ENCODE results near the gene GLB1L3. TPM values are rescaled to one million over a fixed set of nuclear protein-coding genes. Genes with fewer than 3 reads are reported as not detected.

The GLB1L3 gene
- total and polyA plus RNA-seq, 2 donors (not counting 3 experiments of a cell fraction or from before 2014, with no cell fraction given): not detected

DNA sequence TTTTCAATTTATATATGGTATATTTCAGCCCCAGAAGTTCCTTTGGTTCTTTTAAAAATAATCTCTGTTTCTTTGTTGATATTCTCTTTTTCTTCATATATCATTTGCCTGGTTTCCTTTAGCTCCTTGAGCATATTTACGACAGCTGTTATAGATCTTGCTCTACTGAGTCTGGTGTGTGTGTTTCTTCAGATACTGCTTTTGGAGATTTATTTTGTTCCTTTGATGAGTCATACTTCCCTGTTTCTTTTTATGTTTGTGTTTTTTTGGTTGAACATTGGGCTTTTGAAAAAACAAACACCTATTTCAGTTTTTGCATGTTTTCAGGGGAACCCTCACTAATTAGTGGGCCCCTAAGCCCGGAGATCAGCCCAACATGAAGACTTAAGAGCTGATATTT is 79.0 kb downstream of the GLB1L3 start:
- Histone ChIP-seq H3K4me1 (ENCODE audit: control insufficient read depth, extremely low read depth, insufficient read depth, low read length) (no peaks in the 10 kb centered on the region), H2AFZ (ENCODE audit: low read depth, low read length) (no peak overlapping the region), H3K9me1 (replicated peaks; ENCODE audit: control insufficient read depth, extremely low read depth, insufficient read depth, low read length) (no peaks in the 10 kb centered on the region), H3K79me2 (ENCODE audit: control insufficient read depth, insufficient read depth, low read length) (no peaks in the 10 kb centered on the region), H3K4me2 (ENCODE audit: insufficient read depth, low read length) (no peak overlapping the region), H3K27me3 (ENCODE audit: control insufficient read depth in 2 of 2, insufficient read depth in 2 of 2, low read length in 2 of 2) (no peaks in the 10 kb centered on the region), H4K20me1 (replicated peaks; ENCODE audit: control insufficient read depth, extremely low read depth, insufficient read depth, low read length) (no peaks in the 10 kb centered on the region), H3K27ac (ENCODE audit: insufficient read depth, low read depth, low read length) (no peak overlapping the region), H3K9me3 (replicated peaks; ENCODE audit: control insufficient read depth, insufficient read depth, low read length) (no peaks in the 10 kb centered on the region), H3K4me3 (replicated peaks in 1 of 3; ENCODE audit: insufficient read depth in 1 of 3, low read depth in 1 of 3, low read length in 3 of 3) (no peak overlapping the region), H3K36me3 (ENCODE audit: control insufficient read depth in 2 of 2, extremely low read depth in 1 of 2, insufficient read depth in 2 of 2, low read length in 2 of 2) (no peaks in the 10 kb centered on the region), H3K9ac (replicated peaks; ENCODE audit: extremely low read depth, insufficient read depth, low read length) (no peak overlapping the region)
- intact Hi-C loops (cut with micrococcal nuclease) (no loop called here), dilution Hi-C loops (cut with MboI; ENCODE audit: extremely low pct_ligation_motif_present, low sequenced_read_pairs) (no loop called here)
- FAIRE-seq: no peak
- POLR2A ChIA-PET: no interaction called here
- no TSS peak for BruUV-seq (replicated peaks)
- no peak for DNase-seq (ENCODE audit: low read depth, low spot score)
- CTCF ChIA-PET: no interaction called here
- TF ChIP-seq, protein P1, sequence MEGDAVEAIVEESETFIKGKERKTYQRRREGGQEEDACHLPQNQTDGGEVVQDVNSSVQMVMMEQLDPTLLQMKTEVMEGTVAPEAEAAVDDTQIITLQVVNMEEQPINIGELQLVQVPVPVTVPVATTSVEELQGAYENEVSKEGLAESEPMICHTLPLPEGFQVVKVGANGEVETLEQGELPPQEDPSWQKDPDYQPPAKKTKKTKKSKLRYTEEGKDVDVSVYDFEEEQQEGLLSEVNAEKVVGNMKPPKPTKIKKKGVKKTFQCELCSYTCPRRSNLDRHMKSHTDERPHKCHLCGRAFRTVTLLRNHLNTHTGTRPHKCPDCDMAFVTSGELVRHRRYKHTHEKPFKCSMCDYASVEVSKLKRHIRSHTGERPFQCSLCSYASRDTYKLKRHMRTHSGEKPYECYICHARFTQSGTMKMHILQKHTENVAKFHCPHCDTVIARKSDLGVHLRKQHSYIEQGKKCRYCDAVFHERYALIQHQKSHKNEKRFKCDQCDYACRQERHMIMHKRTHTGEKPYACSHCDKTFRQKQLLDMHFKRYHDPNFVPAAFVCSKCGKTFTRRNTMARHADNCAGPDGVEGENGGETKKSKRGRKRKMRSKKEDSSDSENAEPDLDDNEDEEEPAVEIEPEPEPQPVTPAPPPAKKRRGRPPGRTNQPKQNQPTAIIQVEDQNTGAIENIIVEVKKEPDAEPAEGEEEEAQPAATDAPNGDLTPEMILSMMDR (IDR thresholded peaks at IDR 0.05; ENCODE audit: extremely low read depth in 1 of 2, insufficient read depth in 1 of 2, low read depth in 1 of 2, low read length in 2 of 2): no peak
- no peak for TF ChIP-seq FOS (IDR thresholded peaks at IDR 0.05; ENCODE audit: borderline replicate concordance, insufficient read depth, low read length)
- TF ChIP-seq POLR2A (IDR thresholded peaks at IDR 0.05; ENCODE audit: low read depth, low read length): no peak
- no peak for TF ChIP-seq EZH2 (IDR thresholded peaks at IDR 0.05; ENCODE audit: borderline replicate concordance, low read depth, low read length, severe bottlenecking)
- TF ChIP-seq, protein P2, sequence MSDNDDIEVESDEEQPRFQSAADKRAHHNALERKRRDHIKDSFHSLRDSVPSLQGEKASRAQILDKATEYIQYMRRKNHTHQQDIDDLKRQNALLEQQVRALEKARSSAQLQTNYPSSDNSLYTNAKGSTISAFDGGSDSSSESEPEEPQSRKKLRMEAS (IDR thresholded peaks at IDR 0.05; ENCODE audit: insufficient read depth, insufficient read length): no peak
- TF ChIP-seq POLR2AphosphoS5 (IDR thresholded peaks at IDR 0.05; ENCODE audit: insufficient read depth, low read depth, low read length): no peak
- TF ChIP-seq GATA2 (IDR thresholded peaks at IDR 0.05; ENCODE audit: insufficient read depth, insufficient read length, low read depth, low read length): no peak
- no peak for TF ChIP-seq MYC (IDR thresholded peaks at IDR 0.05; ENCODE audit: low read depth, low read length)
- TF ChIP-seq JUN (IDR thresholded peaks at IDR 0.05; ENCODE audit: borderline replicate concordance, insufficient read depth, insufficient read length, low read depth): no peak
